ENCODE data around the gene ASTN2.

ASTN2 gene

DNA sequence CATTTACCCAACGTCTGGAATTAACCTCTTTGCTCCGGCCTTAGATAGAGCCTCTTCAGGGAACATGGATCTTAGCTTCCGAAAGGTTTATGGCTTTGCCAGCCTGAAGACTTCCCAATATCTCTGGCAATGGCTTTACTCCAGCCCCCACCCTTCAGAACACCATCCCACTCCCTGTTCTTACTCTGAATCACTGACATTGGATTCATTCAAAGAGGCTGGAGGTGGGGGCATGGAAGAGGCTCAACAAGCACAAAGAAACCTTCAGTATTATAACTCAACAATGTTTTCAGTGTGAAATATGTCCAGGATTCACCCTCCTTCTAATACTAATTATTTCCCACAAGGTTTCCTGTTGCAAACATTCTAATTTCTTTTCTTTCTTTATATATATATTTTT lies 91.5 kb downstream of the ASTN2 start:
- no peaks in the 10 kb centered on the region for H4K20me1 ChIP-seq (ENCODE audit: insufficient read depth, low read length)
- no peaks in the 10 kb centered on the region for H3K79me2 ChIP-seq (ENCODE audit: insufficient read depth, low read length)
- no peaks in the 10 kb centered on the region for H3K9me3 ChIP-seq (ENCODE audit: insufficient read depth, low read length, severe bottlenecking)
- TF ChIP-seq, protein P1, sequence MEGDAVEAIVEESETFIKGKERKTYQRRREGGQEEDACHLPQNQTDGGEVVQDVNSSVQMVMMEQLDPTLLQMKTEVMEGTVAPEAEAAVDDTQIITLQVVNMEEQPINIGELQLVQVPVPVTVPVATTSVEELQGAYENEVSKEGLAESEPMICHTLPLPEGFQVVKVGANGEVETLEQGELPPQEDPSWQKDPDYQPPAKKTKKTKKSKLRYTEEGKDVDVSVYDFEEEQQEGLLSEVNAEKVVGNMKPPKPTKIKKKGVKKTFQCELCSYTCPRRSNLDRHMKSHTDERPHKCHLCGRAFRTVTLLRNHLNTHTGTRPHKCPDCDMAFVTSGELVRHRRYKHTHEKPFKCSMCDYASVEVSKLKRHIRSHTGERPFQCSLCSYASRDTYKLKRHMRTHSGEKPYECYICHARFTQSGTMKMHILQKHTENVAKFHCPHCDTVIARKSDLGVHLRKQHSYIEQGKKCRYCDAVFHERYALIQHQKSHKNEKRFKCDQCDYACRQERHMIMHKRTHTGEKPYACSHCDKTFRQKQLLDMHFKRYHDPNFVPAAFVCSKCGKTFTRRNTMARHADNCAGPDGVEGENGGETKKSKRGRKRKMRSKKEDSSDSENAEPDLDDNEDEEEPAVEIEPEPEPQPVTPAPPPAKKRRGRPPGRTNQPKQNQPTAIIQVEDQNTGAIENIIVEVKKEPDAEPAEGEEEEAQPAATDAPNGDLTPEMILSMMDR (IDR thresholded peaks at IDR 0.05; ENCODE audit: borderline replicate concordance, extremely low read depth, low read length, poor library complexity, severe bottlenecking), result no peak
- no peak for TF ChIP-seq EZH2 (IDR thresholded peaks at IDR 0.05; ENCODE audit: borderline replicate concordance, low read depth, low read length, severe bottlenecking)
- no peaks in the 10 kb centered on the region for H3K4me1 ChIP-seq (ENCODE audit: insufficient read depth, low read length)
- no peak overlapping the region for H3K4me2 ChIP-seq (ENCODE audit: insufficient read depth, low read length)
- H3K36me3 ChIP-seq (ENCODE audit: insufficient read depth, low read length), result no peaks in the 10 kb centered on the region
- H3K9ac ChIP-seq (ENCODE audit: low read depth, low read length), result no peak overlapping the region
- no peak overlapping the region for H3K4me3 ChIP-seq (ENCODE audit: low read depth in 1 of 2, low read length in 2 of 2)
- no peak overlapping the region for H3K27ac ChIP-seq (ENCODE audit: low read length)
- H3K27me3 ChIP-seq (ENCODE audit: insufficient read depth, low read length, poor library complexity), result no peaks in the 10 kb centered on the region
- ATAC-seq (ENCODE audit: insufficient read depth, low read depth), result no peak
- H2AFZ ChIP-seq (ENCODE audit: low read depth, low read length), result no peak overlapping the region
- DNase-seq, result no peak

DNA sequence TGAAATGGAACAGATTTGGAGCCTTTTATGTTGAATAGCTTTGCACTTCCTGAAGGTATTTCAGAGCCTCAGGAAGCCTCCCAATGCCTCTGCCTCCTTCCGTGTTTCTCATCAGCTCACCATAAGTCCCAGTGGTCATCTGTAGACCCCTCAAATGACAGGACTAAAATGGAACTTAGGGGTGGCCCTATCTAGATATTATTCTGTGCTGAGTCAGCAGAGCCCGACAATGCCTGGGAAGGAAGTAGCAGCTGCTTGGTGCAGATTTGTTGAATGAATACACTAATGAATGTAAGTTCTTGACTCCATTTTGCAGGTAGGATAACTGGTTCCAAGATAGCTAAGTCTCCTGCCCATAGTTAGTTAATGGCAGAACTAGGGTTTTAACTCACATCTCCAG lies 97.7 kb downstream of the ASTN2 start:
- no peak overlapping the region for H3K9ac ChIP-seq (ENCODE audit: low read depth, low read length)
- H3K79me2 ChIP-seq (ENCODE audit: insufficient read depth, low read length), result no peaks in the 10 kb centered on the region
- H3K27me3 ChIP-seq (ENCODE audit: insufficient read depth, low read length, poor library complexity), result no peaks in the 10 kb centered on the region
- H2AFZ ChIP-seq (ENCODE audit: low read depth, low read length), result no peak overlapping the region
- no peaks in the 10 kb centered on the region for H4K20me1 ChIP-seq (ENCODE audit: insufficient read depth, low read length)
- no peak overlapping the region for H3K27ac ChIP-seq (ENCODE audit: low read length)
- no peak for TF ChIP-seq EZH2 (IDR thresholded peaks at IDR 0.05; ENCODE audit: borderline replicate concordance, low read depth, low read length, severe bottlenecking)
- TF ChIP-seq, protein P1 (IDR thresholded peaks at IDR 0.05; ENCODE audit: borderline replicate concordance, extremely low read depth, low read length, poor library complexity, severe bottlenecking), result no peak
- ATAC-seq (ENCODE audit: insufficient read depth, low read depth) (no peak), DNase-seq (no peak)
- H3K4me2 ChIP-seq (ENCODE audit: insufficient read depth, low read length), result no peak overlapping the region
- no peak overlapping the region for H3K4me3 ChIP-seq (ENCODE audit: low read depth in 1 of 2, low read length in 2 of 2)
- H3K36me3 ChIP-seq (ENCODE audit: insufficient read depth, low read length), result no peaks in the 10 kb centered on the region
- H3K4me1 ChIP-seq (ENCODE audit: insufficient read depth, low read length), result no peaks in the 10 kb centered on the region
- H3K9me3 ChIP-seq (ENCODE audit: insufficient read depth, low read length, severe bottlenecking), result no peaks in the 10 kb centered on the region

DNA sequence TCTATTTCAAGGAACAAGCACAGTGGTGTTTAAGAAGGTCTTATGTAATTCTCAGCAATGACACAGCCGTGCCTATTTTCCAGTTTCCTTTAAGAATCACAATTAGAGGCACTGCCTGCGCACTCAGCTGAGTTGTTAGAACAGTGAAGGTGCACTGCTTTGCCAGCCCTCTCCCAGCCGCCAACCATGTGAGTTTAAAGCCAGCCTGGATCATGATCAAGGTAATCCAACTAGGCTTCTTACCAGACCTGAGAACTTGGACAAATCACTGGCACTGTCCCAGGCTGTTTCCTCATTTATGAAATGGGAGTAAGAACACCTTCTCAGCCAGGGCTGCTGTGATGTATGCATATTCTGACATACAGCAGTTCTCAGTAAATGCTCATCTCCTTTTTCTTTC lies 99.6 kb downstream of the ASTN2 start:
- H3K9ac ChIP-seq (ENCODE audit: low read depth, low read length), result no peak overlapping the region
- no peaks in the 10 kb centered on the region for H3K4me1 ChIP-seq (ENCODE audit: insufficient read depth, low read length)
- no peaks in the 10 kb centered on the region for H3K27me3 ChIP-seq (ENCODE audit: insufficient read depth, low read length, poor library complexity)
- no peak for TF ChIP-seq EZH2 (IDR thresholded peaks at IDR 0.05; ENCODE audit: borderline replicate concordance, low read depth, low read length, severe bottlenecking)
- TF ChIP-seq, protein P1 (IDR thresholded peaks at IDR 0.05; ENCODE audit: borderline replicate concordance, extremely low read depth, low read length, poor library complexity, severe bottlenecking), result no peak
- H3K4me3 ChIP-seq (ENCODE audit: low read depth in 1 of 2, low read length in 2 of 2), result no peak overlapping the region
- H3K4me2 ChIP-seq (ENCODE audit: insufficient read depth, low read length), result no peak overlapping the region
- no peaks in the 10 kb centered on the region for H4K20me1 ChIP-seq (ENCODE audit: insufficient read depth, low read length)
- no peaks in the 10 kb centered on the region for H3K79me2 ChIP-seq (ENCODE audit: insufficient read depth, low read length)
- DNase-seq (no peak), ATAC-seq (ENCODE audit: insufficient read depth, low read depth) (no peak)
- H3K9me3 ChIP-seq (ENCODE audit: insufficient read depth, low read length, severe bottlenecking), result no peaks in the 10 kb centered on the region
- H2AFZ ChIP-seq (ENCODE audit: low read depth, low read length), result no peak overlapping the region
- H3K27ac ChIP-seq (ENCODE audit: low read length), result no peak overlapping the region
- H3K36me3 ChIP-seq (ENCODE audit: insufficient read depth, low read length), result no peaks in the 10 kb centered on the region

DNA sequence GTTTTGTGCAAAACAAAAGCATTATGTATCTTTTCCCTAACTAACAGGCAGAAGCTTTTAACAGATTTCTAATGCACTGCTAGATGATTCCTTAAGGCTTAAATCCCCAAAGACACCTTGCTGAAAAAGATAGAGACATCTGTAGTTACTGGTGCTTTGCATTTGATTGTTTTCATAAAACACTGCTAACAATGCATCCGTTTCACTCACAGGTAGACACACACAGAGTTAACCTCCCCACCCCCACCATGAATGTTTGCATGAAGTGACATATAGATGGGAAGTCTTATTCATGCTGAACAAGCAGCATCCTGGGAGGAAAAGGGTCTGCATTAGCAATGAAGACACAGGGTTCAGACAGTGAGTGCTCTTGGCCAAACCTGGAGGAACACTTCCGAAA lies 100.9 kb downstream of the ASTN2 start:
- no peaks in the 10 kb centered on the region for H3K79me2 ChIP-seq (ENCODE audit: insufficient read depth, low read length)
- H4K20me1 ChIP-seq (ENCODE audit: insufficient read depth, low read length), result no peaks in the 10 kb centered on the region
- no peaks in the 10 kb centered on the region for H3K9me3 ChIP-seq (ENCODE audit: insufficient read depth, low read length, severe bottlenecking)
- DNase-seq (no peak), ATAC-seq (ENCODE audit: insufficient read depth, low read depth) (no peak)
- no peak overlapping the region for H3K4me2 ChIP-seq (ENCODE audit: insufficient read depth, low read length)
- no peak overlapping the region for H3K27ac ChIP-seq (ENCODE audit: low read length)
- no peaks in the 10 kb centered on the region for H3K4me1 ChIP-seq (ENCODE audit: insufficient read depth, low read length)
- no peaks in the 10 kb centered on the region for H3K27me3 ChIP-seq (ENCODE audit: insufficient read depth, low read length, poor library complexity)
- no peak overlapping the region for H3K9ac ChIP-seq (ENCODE audit: low read depth, low read length)
- no peaks in the 10 kb centered on the region for H3K36me3 ChIP-seq (ENCODE audit: insufficient read depth, low read length)
- TF ChIP-seq, protein P1 (IDR thresholded peaks at IDR 0.05; ENCODE audit: borderline replicate concordance, extremely low read depth, low read length, poor library complexity, severe bottlenecking), result no peak
- TF ChIP-seq EZH2 (IDR thresholded peaks at IDR 0.05; ENCODE audit: borderline replicate concordance, low read depth, low read length, severe bottlenecking), result no peak
- H3K4me3 ChIP-seq (ENCODE audit: low read depth in 1 of 2, low read length in 2 of 2), result no peak overlapping the region
- no peak overlapping the region for H2AFZ ChIP-seq (ENCODE audit: low read depth, low read length)

All from DND-41 (cell line).